ENCODE data around the gene RAB11FIP4.

The RAB11FIP4 gene

DNA sequence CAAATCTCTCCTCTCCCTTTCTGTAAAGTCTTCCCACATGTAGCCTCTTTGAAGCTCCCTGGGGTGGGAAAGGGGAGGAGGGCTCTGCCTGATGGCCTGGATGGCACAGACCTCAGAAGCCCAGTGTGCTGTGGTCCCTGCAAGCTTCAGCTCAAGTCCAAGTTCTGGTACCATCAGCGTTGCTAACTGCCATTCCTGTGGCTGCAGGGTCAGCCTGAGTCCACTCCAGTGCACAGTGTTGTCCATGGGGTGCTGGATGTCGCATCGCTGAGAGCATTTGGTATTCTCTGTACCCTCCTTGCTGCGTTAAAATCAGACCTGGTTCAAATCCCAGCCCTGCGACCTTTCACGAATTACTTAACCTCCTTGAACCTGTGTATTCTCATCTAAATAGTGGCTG lies 105.1 kb downstream of the RAB11FIP4 start:
- Histone ChIP-seq H3K9me3 (ENCODE audit: low read depth, low read length) (no peaks in the 10 kb centered on the region), H3K9ac (ENCODE audit: insufficient read length) (no peak overlapping the region), H3K27ac (no peak overlapping the region), H3K36me3 (ENCODE audit: insufficient read depth, low read length) (no peaks in the 10 kb centered on the region), H3K4me3 (no peak overlapping the region)
- no peak for DNase-seq (ENCODE audit: low read depth, low spot score)
- no peak for TF ChIP-seq FOXP2 (optimal IDR thresholded peaks at IDR 0.05; ENCODE audit: control extremely low read depth, extremely low read length, insufficient read depth)
- no peak for TF ChIP-seq EZH2 (IDR thresholded peaks at IDR 0.05)
- no peak for TF ChIP-seq POLR2AphosphoS5 (IDR thresholded peaks at IDR 0.05; ENCODE audit: borderline replicate concordance, low read depth, low read length)

DNA sequence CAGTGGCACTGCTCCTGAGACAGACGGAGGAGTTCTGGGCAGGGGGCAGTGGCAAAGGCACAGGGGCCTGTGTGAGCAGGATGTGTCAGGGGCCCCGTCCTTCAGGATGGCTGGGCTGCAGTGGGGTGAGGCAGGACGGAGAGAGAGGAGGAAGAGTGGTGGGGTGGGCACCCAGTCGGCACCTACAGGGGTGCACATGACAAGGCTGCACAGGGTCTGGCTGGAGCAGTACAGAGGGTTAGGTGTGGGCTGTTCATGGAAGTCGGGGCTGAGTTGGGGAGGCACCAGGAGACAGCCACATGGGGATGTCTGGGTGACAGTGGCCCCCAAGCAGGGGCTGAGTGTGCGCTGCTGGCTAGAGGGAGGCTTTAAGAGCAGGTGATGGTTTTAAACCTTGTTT lies 106.0 kb downstream of the RAB11FIP4 start:
- no peak overlapping the region for H3K4me3 ChIP-seq
- TF ChIP-seq POLR2AphosphoS5 (IDR thresholded peaks at IDR 0.05; ENCODE audit: borderline replicate concordance, low read depth, low read length) (no peak), FOXP2 (optimal IDR thresholded peaks at IDR 0.05; ENCODE audit: control extremely low read depth, extremely low read length, insufficient read depth) (no peak), EZH2 (IDR thresholded peaks at IDR 0.05) (no peak)
- no peak for DNase-seq (ENCODE audit: low read depth, low spot score)
- no peak overlapping the region for H3K27ac ChIP-seq
- no peaks in the 10 kb centered on the region for H3K36me3 ChIP-seq (ENCODE audit: insufficient read depth, low read length)
- H3K9ac ChIP-seq (ENCODE audit: insufficient read length): no peak overlapping the region
- H3K9me3 ChIP-seq (ENCODE audit: low read depth, low read length): no peaks in the 10 kb centered on the region

DNA sequence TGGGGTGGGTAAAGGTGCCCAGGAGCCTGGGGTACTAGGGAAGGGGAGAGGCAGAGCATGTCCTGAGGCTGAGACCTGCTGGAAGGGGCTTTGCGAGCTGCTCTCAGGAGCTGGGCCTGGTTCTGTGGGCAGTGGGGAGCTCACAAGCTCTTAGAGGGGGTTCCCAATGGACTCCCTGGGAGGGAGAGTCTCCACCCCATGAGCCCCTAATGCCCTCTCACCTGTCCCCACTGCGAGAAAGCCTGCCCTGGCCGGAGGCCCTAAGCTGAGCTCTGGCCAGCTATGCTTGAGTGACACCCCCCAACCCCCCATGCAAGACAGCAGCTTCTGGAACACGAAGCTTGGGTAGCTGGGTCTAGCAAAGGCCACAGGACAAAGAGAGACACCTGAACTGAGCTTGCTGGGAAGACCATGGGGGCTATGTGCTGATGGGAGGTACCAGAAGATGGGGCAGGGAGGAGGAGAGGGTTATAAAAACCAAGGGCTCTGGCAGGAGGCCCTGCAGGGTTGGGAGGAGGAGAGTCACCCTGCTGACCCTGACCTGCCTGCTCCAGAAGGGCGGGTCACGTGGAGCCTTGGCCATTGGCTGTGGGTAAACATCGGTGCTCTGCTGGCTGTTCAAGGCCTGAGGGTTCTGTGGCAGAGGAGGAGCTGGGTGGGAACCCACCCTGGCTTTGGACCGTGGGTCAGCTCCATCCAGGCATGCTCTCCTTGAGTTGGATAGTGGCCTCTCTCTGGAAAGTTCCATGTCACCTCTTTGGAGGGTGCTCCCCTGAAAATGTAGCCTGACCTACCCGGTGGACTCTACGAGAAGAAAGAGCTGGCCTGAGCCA lies 106.7 kb downstream of the RAB11FIP4 start:
- Histone ChIP-seq H3K27ac (no peak overlapping the region), H3K9me3 (ENCODE audit: low read depth, low read length) (no peaks in the 10 kb centered on the region), H3K4me3 (no peak overlapping the region), H3K9ac (ENCODE audit: insufficient read length) (no peak overlapping the region), H3K36me3 (ENCODE audit: insufficient read depth, low read length) (no peaks in the 10 kb centered on the region)
- TF ChIP-seq EZH2 (IDR thresholded peaks at IDR 0.05) (no peak), FOXP2 (optimal IDR thresholded peaks at IDR 0.05; ENCODE audit: control extremely low read depth, extremely low read length, insufficient read depth) (no peak), POLR2AphosphoS5 (IDR thresholded peaks at IDR 0.05; ENCODE audit: borderline replicate concordance, low read depth, low read length) (no peak)
- no peak for DNase-seq (ENCODE audit: low read depth, low spot score)

DNA sequence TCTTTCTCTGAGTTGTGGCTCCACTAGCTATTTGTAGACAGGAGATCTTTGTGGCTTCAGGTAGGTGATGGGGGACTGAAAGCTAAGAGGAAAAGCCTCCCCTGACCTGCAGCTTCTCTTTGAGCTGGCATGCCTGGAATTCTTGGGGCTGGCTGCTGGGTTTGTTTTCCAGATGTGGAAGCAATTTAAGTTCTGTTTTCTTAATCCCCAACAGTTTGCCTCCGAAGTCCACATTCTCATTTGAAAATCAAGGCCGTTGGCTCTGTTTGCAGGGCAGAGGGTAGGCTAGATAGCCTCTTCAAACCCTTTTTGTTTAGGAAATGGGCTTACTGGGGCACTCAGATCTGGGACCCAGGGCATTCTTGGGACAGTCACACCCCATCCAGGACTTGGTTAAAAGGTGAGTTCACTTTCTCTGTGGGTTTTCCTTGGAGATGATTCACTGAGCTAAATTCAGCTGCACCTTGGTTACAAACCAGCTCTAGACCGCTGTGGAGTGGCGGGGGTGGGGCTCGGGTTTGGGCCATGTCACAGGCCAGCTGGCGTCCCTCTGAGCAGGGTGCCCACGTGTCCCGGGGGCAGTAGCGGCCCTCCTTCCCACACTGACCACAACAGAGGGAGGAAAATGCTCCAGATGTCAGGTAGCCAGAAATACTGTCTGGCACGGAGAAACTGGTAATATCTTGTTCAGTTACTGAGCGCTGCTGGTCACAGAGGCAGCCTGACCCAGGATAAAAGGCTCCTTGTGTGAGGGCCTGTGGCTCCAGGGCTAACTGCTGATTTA lies 108.5 kb downstream of the RAB11FIP4 start:
- H3K4me3 ChIP-seq: no peak overlapping the region
- no peaks in the 10 kb centered on the region for H3K9me3 ChIP-seq (ENCODE audit: low read depth, low read length)
- no peak for DNase-seq (ENCODE audit: low read depth, low spot score)
- H3K9ac ChIP-seq (ENCODE audit: insufficient read length): no peak overlapping the region
- no peak for TF ChIP-seq FOXP2 (optimal IDR thresholded peaks at IDR 0.05; ENCODE audit: control extremely low read depth, extremely low read length, insufficient read depth)
- TF ChIP-seq POLR2AphosphoS5 (IDR thresholded peaks at IDR 0.05; ENCODE audit: borderline replicate concordance, low read depth, low read length): no peak
- TF ChIP-seq EZH2 (IDR thresholded peaks at IDR 0.05): no peak
- no peaks in the 10 kb centered on the region for H3K36me3 ChIP-seq (ENCODE audit: insufficient read depth, low read length)
- H3K27ac ChIP-seq: no peak overlapping the region

DNA sequence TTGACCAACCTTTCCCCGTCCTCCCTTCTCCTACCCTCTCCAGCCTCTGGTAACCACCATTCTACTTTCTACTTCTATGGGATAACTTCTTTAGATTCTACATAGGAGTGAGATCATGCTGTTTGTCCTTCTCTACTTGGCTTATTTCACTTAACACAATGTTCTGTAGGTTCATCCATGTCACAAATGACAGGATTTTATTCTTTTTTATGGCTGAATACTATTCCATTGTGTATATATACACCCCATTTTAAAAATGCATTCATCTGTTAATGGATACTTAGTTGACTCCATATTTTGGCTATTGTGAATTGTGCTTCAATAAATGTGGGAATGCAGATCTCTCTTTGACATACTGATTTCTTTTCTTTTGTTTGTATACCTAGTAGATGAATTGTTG lies 115.0 kb downstream of the RAB11FIP4 start:
- H3K9me3 ChIP-seq (ENCODE audit: low read depth, low read length): no peaks in the 10 kb centered on the region
- no peak overlapping the region for H3K4me3 ChIP-seq
- no peak overlapping the region for H3K27ac ChIP-seq
- DNase-seq (ENCODE audit: low read depth, low spot score): no peak
- no peak for TF ChIP-seq EZH2 (IDR thresholded peaks at IDR 0.05)
- TF ChIP-seq POLR2AphosphoS5 (IDR thresholded peaks at IDR 0.05; ENCODE audit: borderline replicate concordance, low read depth, low read length): no peak
- TF ChIP-seq FOXP2 (optimal IDR thresholded peaks at IDR 0.05; ENCODE audit: control extremely low read depth, extremely low read length, insufficient read depth): no peak
- no peaks in the 10 kb centered on the region for H3K36me3 ChIP-seq (ENCODE audit: insufficient read depth, low read length)
- H3K9ac ChIP-seq (ENCODE audit: insufficient read length): no peak overlapping the region

DNA sequence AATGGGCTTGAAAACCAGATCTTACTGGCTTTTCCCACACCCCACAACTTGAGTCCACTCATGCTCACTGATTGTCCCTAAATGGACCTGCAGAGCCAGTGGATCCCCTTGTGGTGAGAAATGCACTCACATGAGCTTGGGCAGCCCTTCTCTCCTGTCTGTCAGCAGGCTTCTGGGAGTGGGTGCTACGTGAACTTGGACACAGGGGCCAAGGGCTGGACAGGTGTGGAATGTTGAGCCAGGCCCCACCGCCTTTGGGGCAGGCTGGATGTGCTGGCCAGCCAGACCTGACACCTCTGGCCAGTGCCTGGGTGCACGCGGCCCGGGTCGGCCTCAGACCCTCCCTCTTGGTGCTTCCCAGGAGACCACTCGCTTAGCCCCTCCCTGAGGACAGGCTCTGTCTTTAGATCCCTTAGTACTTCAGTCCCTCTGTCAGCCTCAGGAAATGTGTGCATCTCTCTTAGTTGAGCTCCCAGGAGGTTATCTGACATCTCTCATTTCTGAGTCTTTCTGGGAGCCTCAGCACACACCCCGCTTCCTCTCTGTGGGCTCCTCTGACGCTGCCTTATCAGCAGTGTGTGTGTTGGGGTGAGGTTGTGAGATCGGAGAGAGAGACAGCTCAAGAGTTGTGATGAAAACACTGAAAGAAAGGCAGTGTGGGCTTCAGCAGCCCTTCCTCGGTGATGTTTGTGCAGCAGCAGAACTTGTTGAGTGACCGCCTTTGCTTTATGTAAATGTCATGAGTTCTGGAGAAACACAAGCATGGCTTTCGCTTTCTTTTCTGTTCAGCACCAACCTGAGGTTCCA lies 117.0 kb downstream of the RAB11FIP4 start:
- no peak overlapping the region for H3K9ac ChIP-seq (ENCODE audit: insufficient read length)
- TF ChIP-seq EZH2 (IDR thresholded peaks at IDR 0.05) (no peak), FOXP2 (optimal IDR thresholded peaks at IDR 0.05; ENCODE audit: control extremely low read depth, extremely low read length, insufficient read depth) (no peak), POLR2AphosphoS5 (IDR thresholded peaks at IDR 0.05; ENCODE audit: borderline replicate concordance, low read depth, low read length) (no peak)
- no peak overlapping the region for H3K4me3 ChIP-seq
- DNase-seq (ENCODE audit: low read depth, low spot score): no peak
- H3K27ac ChIP-seq: no peak overlapping the region
- no peaks in the 10 kb centered on the region for H3K36me3 ChIP-seq (ENCODE audit: insufficient read depth, low read length)
- H3K9me3 ChIP-seq (ENCODE audit: low read depth, low read length): no peaks in the 10 kb centered on the region

DNA sequence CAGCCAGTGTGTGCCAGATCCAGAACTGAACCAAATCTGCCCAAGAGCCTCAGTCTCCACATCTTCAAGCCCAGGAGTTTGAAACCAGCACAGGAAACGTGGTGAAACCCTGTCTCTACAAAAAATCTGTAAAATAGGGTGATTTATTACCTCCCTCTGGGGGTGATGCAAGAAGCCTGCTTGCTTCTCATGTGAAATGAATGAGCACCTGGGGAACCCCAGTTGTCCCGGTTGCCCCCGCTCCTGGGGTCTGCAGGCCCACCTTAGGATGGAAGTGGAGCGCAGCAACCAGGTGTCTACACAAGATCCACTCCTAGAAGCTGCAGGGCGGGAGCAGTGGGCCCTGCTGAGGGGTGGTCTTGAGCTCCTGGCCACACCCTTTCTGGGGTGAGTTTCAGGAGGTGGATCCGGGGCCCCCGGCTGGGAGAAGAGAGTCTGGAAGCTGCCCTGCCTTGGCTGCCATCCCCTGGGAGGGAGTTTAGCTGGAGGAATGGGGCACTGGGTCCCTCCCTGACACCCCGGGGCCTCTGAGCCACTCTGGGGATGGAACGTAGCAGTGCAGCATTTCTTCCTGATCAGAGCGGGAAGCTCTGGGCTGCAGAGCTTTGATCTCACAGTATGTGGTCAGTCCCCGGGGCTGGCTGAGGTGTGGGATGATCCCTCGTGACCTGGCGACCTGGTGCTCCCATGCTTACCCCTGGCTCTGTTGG lies 117.8 kb downstream of the RAB11FIP4 start:
- Histone ChIP-seq H3K27ac (no peak overlapping the region), H3K4me3 (no peak overlapping the region), H3K9me3 (ENCODE audit: low read depth, low read length) (no peaks in the 10 kb centered on the region), H3K9ac (ENCODE audit: insufficient read length) (no peak overlapping the region), H3K36me3 (ENCODE audit: insufficient read depth, low read length) (no peaks in the 10 kb centered on the region)
- no peak for TF ChIP-seq EZH2 (IDR thresholded peaks at IDR 0.05)
- no peak for TF ChIP-seq FOXP2 (optimal IDR thresholded peaks at IDR 0.05; ENCODE audit: control extremely low read depth, extremely low read length, insufficient read depth)
- no peak for TF ChIP-seq POLR2AphosphoS5 (IDR thresholded peaks at IDR 0.05; ENCODE audit: borderline replicate concordance, low read depth, low read length)
- no peak for DNase-seq (ENCODE audit: low read depth, low spot score)

Data from SK-N-MC (cell line).